ENCODE measurements around the gene TUSC2.

DNA sequence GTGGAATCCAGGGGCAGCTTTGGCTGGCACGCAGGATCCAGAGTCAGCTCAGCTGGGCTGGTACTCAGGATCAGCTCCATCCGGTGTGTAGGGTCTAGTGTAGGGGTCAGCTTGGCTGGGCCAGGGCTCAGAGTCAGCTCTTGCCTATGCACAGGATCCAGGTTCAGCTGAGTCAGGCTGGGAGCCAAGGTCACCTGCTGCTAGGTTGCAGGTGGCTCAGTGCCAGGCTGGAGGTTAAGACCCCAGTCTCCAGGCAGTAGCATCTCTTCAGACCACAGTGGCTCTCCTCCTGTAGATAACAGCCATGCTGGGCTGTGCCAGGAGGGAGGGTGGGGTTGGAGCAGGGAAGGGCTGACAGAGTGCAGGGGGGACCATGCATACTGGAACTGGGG is 30.6 kb downstream of the TUSC2 start:
- TF ChIP-seq, protein P1, sequence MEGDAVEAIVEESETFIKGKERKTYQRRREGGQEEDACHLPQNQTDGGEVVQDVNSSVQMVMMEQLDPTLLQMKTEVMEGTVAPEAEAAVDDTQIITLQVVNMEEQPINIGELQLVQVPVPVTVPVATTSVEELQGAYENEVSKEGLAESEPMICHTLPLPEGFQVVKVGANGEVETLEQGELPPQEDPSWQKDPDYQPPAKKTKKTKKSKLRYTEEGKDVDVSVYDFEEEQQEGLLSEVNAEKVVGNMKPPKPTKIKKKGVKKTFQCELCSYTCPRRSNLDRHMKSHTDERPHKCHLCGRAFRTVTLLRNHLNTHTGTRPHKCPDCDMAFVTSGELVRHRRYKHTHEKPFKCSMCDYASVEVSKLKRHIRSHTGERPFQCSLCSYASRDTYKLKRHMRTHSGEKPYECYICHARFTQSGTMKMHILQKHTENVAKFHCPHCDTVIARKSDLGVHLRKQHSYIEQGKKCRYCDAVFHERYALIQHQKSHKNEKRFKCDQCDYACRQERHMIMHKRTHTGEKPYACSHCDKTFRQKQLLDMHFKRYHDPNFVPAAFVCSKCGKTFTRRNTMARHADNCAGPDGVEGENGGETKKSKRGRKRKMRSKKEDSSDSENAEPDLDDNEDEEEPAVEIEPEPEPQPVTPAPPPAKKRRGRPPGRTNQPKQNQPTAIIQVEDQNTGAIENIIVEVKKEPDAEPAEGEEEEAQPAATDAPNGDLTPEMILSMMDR (IDR thresholded peaks at IDR 0.05; ENCODE audit: insufficient read depth, low read length, poor library complexity, severe bottlenecking) = no peak
- TF ChIP-seq EZH2phosphoT487 (conservative IDR thresholded peaks at IDR 0.05; ENCODE audit: low read length) = no peak

Data from SU-DHL-6 (cell line).